ENCODE data around the gene HCFC1R1. TPM values are rescaled to one million over a fixed set of nuclear protein-coding genes. Genes with fewer than 3 reads are reported as not detected.

Gene HCFC1R1
- total RNA-seq, 6 experiments from 2014 or later = 9.7 to 14.6 (median 12.1) TPM

DNA sequence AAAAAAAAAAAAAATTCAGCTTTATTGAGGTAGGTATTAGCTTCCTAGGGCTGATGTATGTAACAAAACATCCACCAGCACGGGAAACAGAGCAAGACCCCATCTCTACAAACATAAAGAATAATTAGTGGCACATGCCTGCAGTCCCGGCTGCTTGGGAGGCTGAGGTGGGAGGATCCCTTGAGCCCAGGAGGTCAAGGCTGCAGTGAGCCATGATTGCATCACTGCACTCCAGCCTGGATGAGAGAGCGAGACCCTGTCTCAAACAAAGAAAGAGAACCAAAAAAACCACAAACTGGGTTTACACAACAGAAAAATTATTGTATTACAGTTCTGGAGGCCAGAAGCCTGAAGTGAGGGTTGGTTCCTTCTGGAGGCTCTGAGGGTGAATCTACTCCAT, 18.6 kb upstream of the HCFC1R1 start:
- DNase-seq (no peak), ATAC-seq (no peak)
- WGBS (ENCODE audit: insufficient coverage, low coverage, low lambda C conversion rate, missing lambda C conversion rate) = 79% methylated on average over 3 of the region's 3 CpGs
- peaks cover 0 to 16% (median 0%) of the 10 kb centered on the region in 4 donors for H3K4me1 ChIP-seq
- no peak overlapping the region for H3K27ac ChIP-seq
- no peaks in the 10 kb centered on the region for H3K9me3 ChIP-seq
- H3K27me3 ChIP-seq = peaks cover 0 to 29% of the 10 kb centered on the region in 2 donors
- no peak for TF ChIP-seq POLR2A (IDR thresholded peaks at IDR 0.05)
- TF ChIP-seq, protein P1, sequence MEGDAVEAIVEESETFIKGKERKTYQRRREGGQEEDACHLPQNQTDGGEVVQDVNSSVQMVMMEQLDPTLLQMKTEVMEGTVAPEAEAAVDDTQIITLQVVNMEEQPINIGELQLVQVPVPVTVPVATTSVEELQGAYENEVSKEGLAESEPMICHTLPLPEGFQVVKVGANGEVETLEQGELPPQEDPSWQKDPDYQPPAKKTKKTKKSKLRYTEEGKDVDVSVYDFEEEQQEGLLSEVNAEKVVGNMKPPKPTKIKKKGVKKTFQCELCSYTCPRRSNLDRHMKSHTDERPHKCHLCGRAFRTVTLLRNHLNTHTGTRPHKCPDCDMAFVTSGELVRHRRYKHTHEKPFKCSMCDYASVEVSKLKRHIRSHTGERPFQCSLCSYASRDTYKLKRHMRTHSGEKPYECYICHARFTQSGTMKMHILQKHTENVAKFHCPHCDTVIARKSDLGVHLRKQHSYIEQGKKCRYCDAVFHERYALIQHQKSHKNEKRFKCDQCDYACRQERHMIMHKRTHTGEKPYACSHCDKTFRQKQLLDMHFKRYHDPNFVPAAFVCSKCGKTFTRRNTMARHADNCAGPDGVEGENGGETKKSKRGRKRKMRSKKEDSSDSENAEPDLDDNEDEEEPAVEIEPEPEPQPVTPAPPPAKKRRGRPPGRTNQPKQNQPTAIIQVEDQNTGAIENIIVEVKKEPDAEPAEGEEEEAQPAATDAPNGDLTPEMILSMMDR (IDR thresholded peaks at IDR 0.05) = no peak
- H3K4me3 ChIP-seq = no peak overlapping the region
- no peaks in the 10 kb centered on the region for H3K36me3 ChIP-seq
- intact Hi-C loops (cut with DNase I) = no loop called here

DNA sequence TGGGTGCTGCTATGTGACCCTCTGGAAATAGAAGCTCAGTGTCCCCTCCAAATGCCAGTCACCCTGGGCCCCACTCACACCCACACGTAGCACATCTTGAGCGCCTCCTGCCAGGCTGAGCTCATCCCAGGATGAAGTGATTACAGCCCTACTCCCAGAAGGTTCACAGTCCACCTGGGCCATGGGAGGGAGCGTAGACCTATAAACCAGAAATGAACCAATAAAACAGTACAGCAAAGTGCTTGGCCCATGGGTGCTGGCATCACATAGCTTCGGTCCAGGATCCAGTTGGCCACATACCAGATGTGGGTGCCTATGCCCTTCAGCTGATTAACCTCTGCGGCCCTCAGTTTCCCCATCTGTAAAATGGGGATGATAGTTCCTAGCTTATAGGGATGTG, 15.2 kb upstream of the HCFC1R1 start:
- Histone ChIP-seq H3K27me3 (peaks cover 0 to 15% of the 10 kb centered on the region in 2 donors), H3K27ac (no peak overlapping the region), H3K4me3 (no peak overlapping the region), H3K4me1 (peaks cover 0 to 3% (median 0%) of the 10 kb centered on the region in 4 donors), H3K36me3 (no peaks in the 10 kb centered on the region), H3K9me3 (no peaks in the 10 kb centered on the region)
- intact Hi-C loops (cut with DNase I) = no loop called here
- TF ChIP-seq, protein P1 (IDR thresholded peaks at IDR 0.05) = no peak
- no peak for TF ChIP-seq POLR2A (IDR thresholded peaks at IDR 0.05)
- DNase-seq = no peak
- peak in 1 of 4 donors; percentile 6 for ATAC-seq
- WGBS (ENCODE audit: insufficient coverage, low coverage, low lambda C conversion rate, missing lambda C conversion rate) = 70% methylated on average over 2 of the region's 5 CpGs

DNA sequence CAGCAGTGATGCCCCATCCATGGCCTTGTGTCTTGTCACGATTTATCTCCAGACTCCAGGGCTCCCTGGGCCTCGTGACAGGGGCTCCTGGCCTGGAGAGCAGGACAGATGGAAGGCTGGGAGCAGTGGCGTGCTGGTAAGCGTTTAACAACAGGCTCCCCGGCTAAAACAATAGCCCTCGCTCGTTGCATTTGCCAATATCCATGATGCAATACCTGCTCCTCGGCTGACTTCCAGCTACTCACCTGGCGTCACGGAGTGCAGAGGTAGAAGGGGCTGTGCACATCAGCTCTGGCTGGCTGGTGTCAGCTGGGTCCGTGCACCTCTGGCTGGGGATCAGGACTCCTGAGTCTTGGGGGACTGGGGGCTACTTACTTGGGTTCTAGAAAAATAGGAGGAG, 14.5 kb upstream of the HCFC1R1 start:
- no peaks in the 10 kb centered on the region for H3K36me3 ChIP-seq
- DNase-seq (peak in 1 of 3 donors; percentile 66), ATAC-seq (peak; percentile 30 to 77 (median 58))
- TF ChIP-seq, protein P1 (IDR thresholded peaks at IDR 0.05) = no peak
- no peak for TF ChIP-seq POLR2A (IDR thresholded peaks at IDR 0.05)
- intact Hi-C loops (cut with DNase I) = no loop called here
- H3K4me1 ChIP-seq = peaks cover 0 to 3% (median 0%) of the 10 kb centered on the region in 4 donors
- peaks cover 0 to 15% of the 10 kb centered on the region in 2 donors for H3K27me3 ChIP-seq
- H3K9me3 ChIP-seq = no peaks in the 10 kb centered on the region
- H3K4me3 ChIP-seq = no peak overlapping the region
- WGBS (ENCODE audit: insufficient coverage, low coverage, low lambda C conversion rate, missing lambda C conversion rate) = 5% methylated on average over 6 of the region's 11 CpGs
- H3K27ac ChIP-seq = no peak overlapping the region

- H3K27me3 ChIP-seq = peaks cover 0 to 15% of the 10 kb centered on the region in 2 donors
- no peak within 1 kb of the TSS for H3K27ac ChIP-seq
- H3K36me3 ChIP-seq = no peaks in the 10 kb centered on the region
- TF ChIP-seq, protein P1 (IDR thresholded peaks at IDR 0.05) = no peak
- no peak for TF ChIP-seq POLR2A (IDR thresholded peaks at IDR 0.05)
- intact Hi-C loops (cut with DNase I) = no loop called here
- H3K4me1 ChIP-seq = peaks cover 0 to 3% (median 0%) of the 10 kb centered on the region in 4 donors
- H3K9me3 ChIP-seq = no peaks in the 10 kb centered on the region
- H3K4me3 ChIP-seq = no peak within 1 kb of the TSS
- ATAC-seq (no peak), DNase-seq (no peak)
- WGBS (ENCODE audit: insufficient coverage, low coverage, low lambda C conversion rate, missing lambda C conversion rate) = 0% methylated on average over 2 of the region's 44 CpGs
Observed at GRCh38 chr16:3036726-3037315, 13.1 kb upstream of the HCFC1R1 start, which contains the start of gene BICDL2. BICDL2 (minus strand) TSS chr16:3036944; CDS start chr16:3035496, 1,448 bp downstream.
